Activated naive CD4-positive, alpha-beta T cell treated with anti-CD3 and anti-CD28 coated beads, Interleukin-2, amount 10 ng/mL, durations not matched to agents 5 hours and 36 hours (primary cell): Measurements from ENCODE around the gene HEPACAM. TPM values are rescaled to one million over a fixed set of nuclear protein-coding genes. Genes with fewer than 3 reads are reported as not detected.

Experiments
- total RNA-seq, 2 experiments: library from RNA; stranded (reverse); gene quantifications; one replicate each; pipeline ENCODE4 v1.2.3, GENCODE V29; 2021

Gene HEPACAM
- total RNA-seq: not detected

GRCh38 chr11:124935548-124936514 is at the start of gene HEPACAM:
Gene HEPACAM, minus strand, starts transcription at chr11:124936047. Its CDS starts 41 bp downstream, at chr11:124936006.

GRCh38 chr11:124953753-124954589 is 18.1 kb upstream of the HEPACAM start, which contains the start of gene CCDC15:
Gene CCDC15, plus strand, starts transcription at chr11:124954202. Its CDS starts 531 bp downstream, at chr11:124954733.

GRCh38 chr11:124918950-124919349 is 16.9 kb downstream of the HEPACAM start, which contains the start of gene HEPN1:
Gene HEPN1, plus strand, starts transcription at chr11:124919250.

GRCh38 chr11:124897674-124898262 is 38.1 kb downstream of the HEPACAM start, which contains the start of gene ROBO4:
Gene ROBO4, minus strand, starts transcription at chr11:124897865. Its CDS starts 70 bp downstream, at chr11:124897795.

Other genes starting within 250 kb of the HEPACAM start
- gene NRGN, start 196.1 kb downstream of the HEPACAM start, total RNA-seq: 1 to 10 TPM; 6.8 to 8.2 TPM
- gene VSIG2, start 183.8 kb downstream of the HEPACAM start, total RNA-seq: under 1 TPM; 0.93 to 0.94 TPM
- gene ESAM, start 173.8 kb downstream of the HEPACAM start, total RNA-seq: 1 to 10 TPM; 1.7 to 2.7 TPM
- 10 to 100 TPM in 1 of 2 experiments, 1 to 10 TPM in 1; 8.7 to 11.4 TPM for gene MSANTD2, start 135.6 kb downstream of the HEPACAM start, total RNA-seq
- gene ROBO3, start 70.6 kb downstream of the HEPACAM start, total RNA-seq: 10 to 100 TPM; 14.9 to 15.9 TPM
- not detected for gene ROBO4, start 38.2 kb downstream of the HEPACAM start, total RNA-seq
- not detected for gene HEPN1, start 16.8 kb downstream of the HEPACAM start, total RNA-seq
- 1 to 10 TPM; 7.9 to 8.6 TPM for gene CCDC15, start 18.2 kb upstream of the HEPACAM start, total RNA-seq
- gene SLC37A2, start 127.3 kb upstream of the HEPACAM start, total RNA-seq: under 1 TPM; 0.50 to 0.82 TPM
- 10 to 100 TPM; 14.1 to 14.2 TPM for gene TMEM218, start 175.6 kb upstream of the HEPACAM start, total RNA-seq
- not detected for gene PKNOX2, start 228.7 kb upstream of the HEPACAM start, total RNA-seq